PFSK-1 (cell line): ENCODE results near the gene DENND2A.

ENCODE experiments used
- FOXP2 ChIP-seq: optimal IDR thresholded peaks from 2 replicates; pipeline ENCODE3; 2011; ENCODE audit warnings: borderline replicate concordance, control low read depth, inconsistent platforms; ENCODE audit not compliant: insufficient read depth; ENCODE audit errors: extremely low read length, extremely low read depth
- POLR2AphosphoS5 ChIP-seq: IDR thresholded peaks from 2 replicates; pipeline ENCODE4 v1.6.1; 2012; ENCODE audit warnings: low read depth, mild to moderate bottlenecking, control low read depth, low read length, moderate library complexity
- REST ChIP-seq, 2 experiments: IDR thresholded peaks; 2 replicates each; pipeline versions ENCODE4 v1.6.1 to v1.8.0; 2011 to 2012; ENCODE audit warnings: low read depth in 2 of 2, low read length in 2 of 2, control low read depth in 1 of 2, inconsistent platforms in 1 of 2, mild to moderate bottlenecking in 1 of 2, moderate library complexity in 1 of 2; ENCODE audit not compliant: insufficient read depth in 1 of 2
- SIN3A ChIP-seq: IDR thresholded peaks from 2 replicates; pipeline ENCODE4 v1.6.1; 2012; ENCODE audit warnings: mild to moderate bottlenecking, low read length, moderate library complexity, borderline replicate concordance; ENCODE audit not compliant: insufficient read depth
- TAF1 ChIP-seq: IDR thresholded peaks from 2 replicates; pipeline ENCODE4 v1.6.1; 2012; ENCODE audit warnings: low read length, control low read depth, borderline replicate concordance; ENCODE audit not compliant: insufficient read depth

The DENND2A gene

GRCh38 chr7:140584195-140584851, 56.3 kb downstream of the DENND2A start:
- TF ChIP-seq REST (IDR thresholded peaks at IDR 0.05; ENCODE audit: insufficient read depth in 1 of 2, low read depth in 2 of 2, low read length in 2 of 2) (no peak), POLR2AphosphoS5 (no peak)

- no peak for TF ChIP-seq SIN3A
- no peak for TF ChIP-seq POLR2AphosphoS5
- TF ChIP-seq REST (IDR thresholded peaks at IDR 0.05; ENCODE audit: insufficient read depth in 1 of 2, low read depth in 2 of 2, low read length in 2 of 2): no peak
- no peak for TF ChIP-seq TAF1
- TF ChIP-seq FOXP2: no peak
These were observed 59.2 kb downstream of the DENND2A start for GRCh38 chr7:140581411-140581810.

- TF ChIP-seq SIN3A (no peak), TAF1 (no peak), REST (IDR thresholded peaks at IDR 0.05; ENCODE audit: insufficient read depth in 1 of 2, low read depth in 2 of 2, low read length in 2 of 2) (no peak), FOXP2 (no peak), POLR2AphosphoS5 (no peak)
These were observed 63.0 kb downstream of the DENND2A start for GRCh38 chr7:140577651-140578050.

- TF ChIP-seq FOXP2 (no peak), TAF1 (no peak), POLR2AphosphoS5 (no peak), REST (IDR thresholded peaks at IDR 0.05; ENCODE audit: insufficient read depth in 1 of 2, low read depth in 2 of 2, low read length in 2 of 2) (no peak), SIN3A (no peak)
These were observed 64.0 kb downstream of the DENND2A start for GRCh38 chr7:140576589-140576988.
